DND-41 (cell line): ENCODE data around the gene SEMA4G.

ENCODE experiments used
- ATAC-seq: fragments of 200-7000 bp; cut with Tn5 transposase; 3 replicates; pipeline ENCODE4 v1.9.1; 2021; ENCODE audit warnings: low read depth; ENCODE audit not compliant: insufficient read depth
- DNase-seq: peaks from one replicate; pipeline ENCODE4 v3.0.0-alpha.2; 2020
- H2AFZ ChIP-seq: 2 replicates; pipeline ENCODE4 v1.6.0; 2012; ENCODE audit warnings: low read depth, low read length
- H3K27ac ChIP-seq: 2 replicates; pipeline ENCODE4 v1.5.1; 2012; ENCODE audit warnings: low read length, inconsistent platforms
- H3K27me3 ChIP-seq: fragments of 200-600 bp; sonication (generic); 2 replicates; pipeline ENCODE4 v1.6.0; 2012; ENCODE audit warnings: low read length, mild to moderate bottlenecking, inconsistent platforms; ENCODE audit not compliant: insufficient read depth, poor library complexity
- H3K36me3 ChIP-seq: 2 replicates; pipeline ENCODE4 v1.5.1; 2012; ENCODE audit warnings: low read length, inconsistent platforms; ENCODE audit not compliant: insufficient read depth
- H3K4me1 ChIP-seq: 2 replicates; pipeline ENCODE4 v1.5.1; 2012; ENCODE audit warnings: mild to moderate bottlenecking, low read length; ENCODE audit not compliant: insufficient read depth
- H3K4me2 ChIP-seq: 2 replicates; pipeline ENCODE4 v1.6.0; 2012; ENCODE audit warnings: mild to moderate bottlenecking, moderate library complexity, low read length, inconsistent platforms; ENCODE audit not compliant: insufficient read depth
- H3K4me3 ChIP-seq, 2 experiments: fragments of 200-600 bp in 1 of 2; shearing (Covaris generic) in 1 of 2; 2 replicates each; pipeline ENCODE4 v1.5.1; 2012 to 2016; ENCODE audit warnings: inconsistent platforms in 2 of 2, low read length in 2 of 2, mild to moderate bottlenecking in 2 of 2, low read depth in 1 of 2, moderate library complexity in 1 of 2
- H3K79me2 ChIP-seq: 2 replicates; pipeline ENCODE4 v1.6.0; 2012; ENCODE audit warnings: low read length, inconsistent platforms; ENCODE audit not compliant: insufficient read depth
- H3K9ac ChIP-seq: 2 replicates; pipeline ENCODE4 v1.6.0; 2012; ENCODE audit warnings: low read depth, mild to moderate bottlenecking, inconsistent platforms, low read length, moderate library complexity
- H3K9me3 ChIP-seq: 2 replicates; pipeline ENCODE4 v1.5.1; 2012; ENCODE audit warnings: low read length, moderate library complexity, mild to moderate bottlenecking, inconsistent platforms; ENCODE audit not compliant: insufficient read depth, severe bottlenecking
- H4K20me1 ChIP-seq: 2 replicates; pipeline ENCODE4 v1.6.0; 2012; ENCODE audit warnings: low read length; ENCODE audit not compliant: insufficient read depth
- CTCF ChIP-seq: IDR thresholded peaks from 2 replicates; pipeline ENCODE4 v1.5.1; 2012; ENCODE audit warnings: borderline replicate concordance, low read length, moderate library complexity, mild to moderate bottlenecking; ENCODE audit not compliant: poor library complexity, severe bottlenecking; ENCODE audit errors: extremely low read depth
- EZH2 ChIP-seq: IDR thresholded peaks from 3 replicates; pipeline ENCODE4 v1.6.1; 2012; ENCODE audit warnings: borderline replicate concordance, low read depth, mild to moderate bottlenecking, moderate library complexity, low read length, inconsistent platforms; ENCODE audit not compliant: severe bottlenecking

Gene SEMA4G

DNA sequence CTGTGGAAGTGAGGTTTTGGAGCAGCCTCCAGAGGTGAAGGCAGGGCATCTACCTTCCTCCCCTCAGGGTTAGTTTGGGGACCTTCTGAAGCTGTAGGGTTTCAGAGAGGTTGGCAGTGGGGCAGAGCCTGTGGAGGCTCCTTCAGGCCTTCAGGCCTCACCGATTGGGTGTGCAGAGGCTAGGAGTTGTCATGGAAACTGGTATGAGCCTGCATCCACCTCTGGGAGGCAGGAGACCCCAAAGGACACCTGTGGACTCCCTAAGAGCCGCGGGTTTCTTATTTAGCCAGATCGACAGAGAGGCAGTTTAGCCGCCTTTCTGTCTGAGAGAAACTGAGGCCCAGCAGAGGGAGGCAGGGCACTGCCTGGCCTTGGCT is 32.3 kb downstream of the SEMA4G start:
- H3K4me2 ChIP-seq = no peak overlapping the region
- H3K4me3 ChIP-seq = no peak overlapping the region
- peaks cover 31% of the 10 kb centered on the region for H3K4me1 ChIP-seq
- no peaks in the 10 kb centered on the region for H3K27me3 ChIP-seq
- H3K9ac ChIP-seq = no peak overlapping the region
- H2AFZ ChIP-seq = no peak overlapping the region
- no peaks in the 10 kb centered on the region for H3K9me3 ChIP-seq
- peaks cover 4% of the 10 kb centered on the region for H4K20me1 ChIP-seq
- TF ChIP-seq EZH2 = no peak
- TF ChIP-seq CTCF = no peak
- no peaks in the 10 kb centered on the region; the same call in 1 of the 2 replicates for H3K79me2 ChIP-seq
- ATAC-seq = no peak
- no peak for DNase-seq
- H3K36me3 ChIP-seq = peaks cover 13% of the 10 kb centered on the region; the same call in 1 of the 2 replicates
- no peak overlapping the region for H3K27ac ChIP-seq

GRCh38 chr10:101002456-101002855 is 33.2 kb downstream of the SEMA4G start:
- DNase-seq (no peak), ATAC-seq (no peak)
- Histone ChIP-seq H3K27ac (no peak overlapping the region), H3K79me2 (no peaks in the 10 kb centered on the region), H3K9ac (no peak overlapping the region), H4K20me1 (peaks cover 4% of the 10 kb centered on the region), H3K4me1 (peaks cover 27% of the 10 kb centered on the region), H3K4me3 (no peak overlapping the region), H2AFZ (no peak overlapping the region), H3K27me3 (no peaks in the 10 kb centered on the region), H3K9me3 (no peaks in the 10 kb centered on the region), H3K4me2 (no peak overlapping the region), H3K36me3 (peaks cover 13% of the 10 kb centered on the region; the same call in 1 of the 2 replicates)
- TF ChIP-seq CTCF (no peak), EZH2 (no peak)

DNA sequence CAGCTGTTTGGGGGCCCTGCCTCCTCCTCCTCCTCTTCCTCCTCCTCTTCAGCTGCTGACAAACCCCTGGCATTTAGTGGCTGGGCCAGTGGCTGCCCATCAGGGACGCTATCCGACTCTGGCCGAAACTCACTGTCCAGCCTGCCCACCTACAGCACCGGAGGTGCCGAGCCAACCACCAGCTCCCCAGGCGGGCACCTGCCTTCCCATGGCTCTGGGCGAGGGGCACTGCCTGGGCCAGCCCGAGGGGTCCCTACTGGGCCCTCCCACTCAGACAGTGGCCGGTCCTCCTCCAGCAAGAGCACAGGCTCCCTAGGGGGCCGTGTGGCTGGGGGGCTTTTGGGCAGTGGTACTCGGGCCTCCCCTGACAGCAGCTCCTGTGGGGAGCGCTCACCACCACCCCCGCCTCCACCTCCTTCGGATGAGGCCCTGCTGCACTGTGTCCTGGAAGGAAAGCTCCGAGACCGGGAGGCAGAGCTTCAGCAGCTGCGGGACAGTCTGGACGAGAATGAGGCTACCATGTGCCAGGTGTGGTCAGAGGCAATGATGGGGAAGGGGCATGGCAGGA is 34.4 kb downstream of the SEMA4G start:
- H3K27me3 ChIP-seq = no peaks in the 10 kb centered on the region
- no peak overlapping the region for H3K4me2 ChIP-seq
- no peaks in the 10 kb centered on the region for H3K79me2 ChIP-seq
- no peak overlapping the region for H3K27ac ChIP-seq
- no peak for TF ChIP-seq CTCF
- TF ChIP-seq EZH2 = no peak
- no peak overlapping the region for H3K9ac ChIP-seq
- H3K9me3 ChIP-seq = no peaks in the 10 kb centered on the region
- no peak overlapping the region for H2AFZ ChIP-seq
- H4K20me1 ChIP-seq = peaks cover 4% of the 10 kb centered on the region
- peaks cover 13% of the 10 kb centered on the region; the same call in 1 of the 2 replicates for H3K36me3 ChIP-seq
- peaks cover 14% of the 10 kb centered on the region for H3K4me1 ChIP-seq
- ATAC-seq (no peak), DNase-seq (no peak)
- no peak overlapping the region for H3K4me3 ChIP-seq
